SK-N-SH (cell line): Measurements from ENCODE around the gene SRMS. TPM values are rescaled to one million over a fixed set of nuclear protein-coding genes. Genes with fewer than 3 reads are reported as not detected.

ENCODE experiments used
- CTCF ChIA-PET: fragments of 300-600, 350-600 bp; formaldehyde crosslinking; extraction: SDS; loops from one replicate; lab custom pipeline; 2021; lab: Yijun Ruan, JAX
- POLR2A ChIA-PET: fragments of 350-600 bp; sonication (Branson Sonifier 250); formaldehyde crosslinking; extraction: SDS; loops from one replicate; lab custom pipeline; 2020; ENCODE audit warnings: antibody characterized with exemption, inconsistent platforms; lab: Yijun Ruan, JAX
- DNase-seq: peaks from one replicate; pipeline ENCODE4 v3.0.0; 2012
- H2AFZ ChIP-seq: fragments of 200-600 bp; sonication (generic); 2 replicates; pipeline ENCODE4 v1.8.1; 2016; ENCODE audit warnings: antibody characterized with exemption, mild to moderate bottlenecking, low read depth
- H3F3A ChIP-seq: fragments of 200-600 bp; sonication (generic); replicated peaks from 2 replicates; pipeline ENCODE3; 2016; ENCODE audit warnings: antibody characterized with exemption, mild to moderate bottlenecking; ENCODE audit not compliant: insufficient read depth
- H3K27ac ChIP-seq, 2 experiments: fragments of 200-500 bp in 1 of 2; fragments of 200-600 bp in 1 of 2; sonication (Bioruptor generic) in 1 of 2; sonication (generic), shearing (Covaris generic) in 1 of 2; 2 replicates each; pipeline versions ENCODE4 v1.5.1 to v1.6.1; 2014 to 2016; ENCODE audit warnings: low read depth in 2 of 2, inconsistent platforms in 1 of 2, low read length in 1 of 2, mild to moderate bottlenecking in 1 of 2, mixed read lengths in 1 of 2
- H3K27me3 ChIP-seq: fragments of 200-600 bp; sonication (generic), shearing (Covaris generic); 2 replicates; pipeline ENCODE4 v1.6.1; 2016; ENCODE audit warnings: mixed run types; ENCODE audit not compliant: insufficient read depth
- H3K36me3 ChIP-seq, 2 experiments: fragments of 200-500 bp in 1 of 2; fragments of 200-600 bp in 1 of 2; sonication (Bioruptor generic) in 1 of 2; sonication (generic) in 1 of 2; replicated peaks in 1 of 2; 2 replicates each; pipeline versions ENCODE3 to v1.5.1; 2014 to 2016; ENCODE audit warnings: low read length in 1 of 2, mild to moderate bottlenecking in 1 of 2; ENCODE audit not compliant: insufficient read depth in 2 of 2, control insufficient read depth in 1 of 2
- H3K4me1 ChIP-seq, 2 experiments: fragments of 200-500 bp in 1 of 2; fragments of 200-600 bp in 1 of 2; sonication (Bioruptor generic) in 1 of 2; sonication (generic), shearing (Covaris generic) in 1 of 2; 2 replicates each; pipeline versions ENCODE4 v1.5.1 to v1.6.1; 2014 to 2016; ENCODE audit warnings: low read depth in 1 of 2, low read length in 1 of 2, mixed run types in 1 of 2; ENCODE audit not compliant: insufficient read depth in 2 of 2, control insufficient read depth in 1 of 2
- H3K4me2 ChIP-seq: fragments of 200-600 bp; sonication (generic), shearing (Covaris generic); 2 replicates; pipeline ENCODE4 v1.6.1; 2017; ENCODE audit warnings: mixed run types
- H3K4me3 ChIP-seq, 2 experiments: fragments of 200-500 bp in 1 of 2; fragments of 200-600 bp in 1 of 2; sonication (Bioruptor generic) in 1 of 2; sonication (generic), shearing (Covaris generic) in 1 of 2; 2 replicates each; pipeline versions ENCODE4 v1.5.1 to v1.8.1; 2014 to 2016; ENCODE audit warnings: low read depth in 2 of 2, inconsistent platforms in 1 of 2, low read length in 1 of 2, mild to moderate bottlenecking in 1 of 2, mixed read lengths in 1 of 2, moderate library complexity in 1 of 2
- H3K79me2 ChIP-seq: fragments of 200-600 bp; sonication (generic); 2 replicates; pipeline ENCODE4 v1.8.1; 2017; ENCODE audit warnings: mild to moderate bottlenecking; ENCODE audit not compliant: insufficient read depth
- H3K9ac ChIP-seq: fragments of 200-600 bp; sonication (generic); 2 replicates; pipeline ENCODE4 v1.6.1; 2017; ENCODE audit warnings: mixed run types
- H3K9me2 ChIP-seq: fragments of 200-600 bp; sonication (generic); 2 replicates; pipeline ENCODE4 v1.6.1; 2017; ENCODE audit warnings: mixed run types
- H3K9me3 ChIP-seq: fragments of 200-600 bp; sonication (generic); 2 replicates; pipeline ENCODE4 v1.6.1; 2017; ENCODE audit warnings: mixed run types, mild to moderate bottlenecking, moderate library complexity
- H4K20me1 ChIP-seq: fragments of 200-600 bp; sonication (generic); 2 replicates; pipeline ENCODE4 v1.6.1; 2017; ENCODE audit warnings: mild to moderate bottlenecking, mixed run types; ENCODE audit not compliant: insufficient read depth
- EZH2phosphoT487 ChIP-seq: fragments of 200-600 bp; sonication (generic); IDR thresholded peaks from 2 replicates; pipeline ENCODE4 v1.6.1; 2017; ENCODE audit warnings: low read depth, mixed run types, mild to moderate bottlenecking, antibody characterized with exemption, moderate library complexity, borderline replicate concordance
- FOSL2 ChIP-seq: IDR thresholded peaks from 2 replicates; pipeline ENCODE4 v1.4.0; 2012; ENCODE audit warnings: low read depth, mild to moderate bottlenecking, moderate library complexity, borderline replicate concordance
- FOXJ3 ChIP-seq: sonication (generic); formaldehyde crosslinking; IDR thresholded peaks from 2 replicates; pipeline ENCODE4 v1.5.1; 2020; ENCODE audit warnings: mild to moderate bottlenecking, missing genetic modification reagents
- GATA2 ChIP-seq: sonication (generic); formaldehyde crosslinking; IDR thresholded peaks from 2 replicates; pipeline ENCODE4 v1.5.0; 2020; ENCODE audit warnings: mild to moderate bottlenecking, missing genetic modification reagents
- IRF3 ChIP-seq: fragments of 150-350 bp; IDR thresholded peaks from 2 replicates; pipeline ENCODE4 v1.6.1; 2016; ENCODE audit warnings: mild to moderate bottlenecking, low read depth, low read length
- MEF2A ChIP-seq: IDR thresholded peaks from 2 replicates; pipeline ENCODE4 v1.4.0; 2012; ENCODE audit warnings: low read depth, borderline replicate concordance
- POLR2AphosphoS5 ChIP-seq: IDR thresholded peaks from 2 replicates; pipeline ENCODE4 v1.6.1; 2012; ENCODE audit warnings: low read depth, low read length
- REST ChIP-seq: IDR thresholded peaks from 2 replicates; pipeline ENCODE4 v1.6.1; 2012; ENCODE audit warnings: mild to moderate bottlenecking, low read depth, low read length, moderate library complexity
- RXRA ChIP-seq: IDR thresholded peaks from 2 replicates; pipeline ENCODE4 v1.4.0; 2012; ENCODE audit warnings: low read depth, mild to moderate bottlenecking, borderline replicate concordance
- USF2 ChIP-seq: fragments of 150-350 bp; IDR thresholded peaks from 2 replicates; pipeline ENCODE4 v1.6.1; 2017; ENCODE audit warnings: antibody characterized with exemption, low read length, low read depth, borderline replicate concordance
- WGBS: methylation state at CpG from one replicate; pipeline ENCODE4 v1.1.6; 2017; ENCODE audit warnings: low lambda C conversion rate; 5-methylcytosine and 5-hydroxymethylcytosine counted together
- polyA plus RNA-seq, 3 experiments: library from polyadenylated mRNA; depleted of rRNA; stranded (reverse); fragments of >200 nt; gene quantifications; 2 replicates each; pipeline ENCODE4 v1.2.3, GENCODE V29; 2012
- TF ChIP-seq, protein P1 (sequence below): IDR thresholded peaks from 2 replicates; pipeline ENCODE4 v1.4.0; 2012; ENCODE audit warnings: low read depth, borderline replicate concordance

SRMS gene
- polyA plus RNA-seq, 1 of the 3 experiments (the other 2 are of a cell fraction) = not detected

GRCh38 chr20:63564036-63564810, 16.7 kb upstream of the SRMS start:
- H3K9me2 ChIP-seq = no peaks in the 10 kb centered on the region
- no peak overlapping the region for H3K9ac ChIP-seq
- H3K36me3 ChIP-seq = peaks cover 0 to 35% of the 10 kb centered on the region in 2 experiments
- no peak overlapping the region for H3K4me3 ChIP-seq
- H2AFZ ChIP-seq = no peak overlapping the region
- TF ChIP-seq USF2 (no peak), POLR2AphosphoS5 (no peak), FOSL2 (no peak), MEF2A (no peak), RXRA (no peak), FOXJ3 (CRISPR knock-in tag) (no peak), EZH2phosphoT487 (no peak), GATA2 (no peak), IRF3 (no peak), REST (no peak)
- TF ChIP-seq, protein P1, sequence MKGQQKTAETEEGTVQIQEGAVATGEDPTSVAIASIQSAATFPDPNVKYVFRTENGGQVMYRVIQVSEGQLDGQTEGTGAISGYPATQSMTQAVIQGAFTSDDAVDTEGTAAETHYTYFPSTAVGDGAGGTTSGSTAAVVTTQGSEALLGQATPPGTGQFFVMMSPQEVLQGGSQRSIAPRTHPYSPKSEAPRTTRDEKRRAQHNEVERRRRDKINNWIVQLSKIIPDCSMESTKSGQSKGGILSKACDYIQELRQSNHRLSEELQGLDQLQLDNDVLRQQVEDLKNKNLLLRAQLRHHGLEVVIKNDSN = no peak
- TF ChIP-seq, all 33 proteins: peak for 0
- Histone ChIP-seq H3K9me3 (no peaks in the 10 kb centered on the region), H3K4me1 (no peaks in the 10 kb centered on the region), H3K27ac (no peak overlapping the region), H4K20me1 (no peaks in the 10 kb centered on the region), H3K4me2 (no peak overlapping the region), H3F3A (no peaks in the 10 kb centered on the region), H3K79me2 (no peaks in the 10 kb centered on the region), H3K27me3 (no peaks in the 10 kb centered on the region)
- WGBS = 92% methylated on average over 36 of the region's 62 CpGs
- ChIA-PET POLR2A (no interaction called here), CTCF (no interaction called here)
- DNase-seq = no peak
